GM12878 (cell line): ENCODE results near the gene PRKAG2. TPM values are rescaled to one million over a fixed set of nuclear protein-coding genes. Genes with fewer than 3 reads are reported as not detected.

Source experiments
- ATAC-seq: fragments of 200-7000 bp; cut with Tn5 transposase; 3 replicates; pipeline ENCODE4 v1.9.1; 2020; ENCODE audit warnings: mild to moderate bottlenecking, moderate library complexity
- BruUV-seq: library from RNA; stranded (reverse); fragments of 400-500 nt; replicated peaks from 2 replicates; lab custom pipeline; 2021; lab: Mats Ljungman, UMichigan
- CTCF ChIA-PET: fragments of 300-600 bp; sonication (Branson Sonifier 250); formaldehyde crosslinking; extraction: SDS; loops from one replicate; lab custom pipeline; 2021; ENCODE audit warnings: inconsistent platforms; lab: Yijun Ruan, JAX
- POLR2A ChIA-PET: fragments of 350-600 bp; formaldehyde crosslinking; extraction: SDS; loops from one replicate; lab custom pipeline; 2021; ENCODE audit warnings: inconsistent platforms; lab: Charles Lee
- RAD21 ChIA-PET: fragments of 300-600 bp; sonication (Branson Sonifier 250); formaldehyde crosslinking; loops from one replicate; lab custom pipeline; 2023; ENCODE audit warnings: antibody characterized with exemption; ENCODE audit not compliant: unreplicated experiment; lab: Charles Lee
- SMC1A ChIA-PET: fragments of 300-600 bp; sonication (Branson Sonifier 250); formaldehyde crosslinking; loops from one replicate; lab custom pipeline; 2023; ENCODE audit not compliant: unreplicated experiment, uncharacterized antibody; lab: Charles Lee
- DNase-seq: peaks from one replicate; pipeline ENCODE4 v3.0.0-alpha.2; 2011; ENCODE audit warnings: low read depth, low spot score
- FAIRE-seq: peaks from 3 replicates; lab custom pipeline; 2011; peaks lifted over from hg19 to GRCh38; lab: Jason Lieb, UNC
- H2AFZ ChIP-seq: 2 replicates; pipeline ENCODE4 v1.6.0; 2011; ENCODE audit warnings: low read depth, low read length, control low read depth; ENCODE audit not compliant: control insufficient read depth
- H3K27ac ChIP-seq: 2 replicates; pipeline ENCODE4 v1.5.1; 2011; ENCODE audit warnings: control low read depth; ENCODE audit not compliant: control insufficient read depth, insufficient read depth
- H3K27me3 ChIP-seq, 2 experiments: replicated peaks in 1 of 2; 2 replicates each; pipeline versions ENCODE4 v1.6.0 to v1.6.1; 2011; ENCODE audit warnings: low read length in 1 of 2; ENCODE audit not compliant: control insufficient read depth in 2 of 2, insufficient read depth in 2 of 2
- H3K36me3 ChIP-seq, 2 experiments: 2 replicates each; pipeline ENCODE4 v1.5.1; 2011; ENCODE audit warnings: low read length in 1 of 2; ENCODE audit not compliant: control insufficient read depth in 2 of 2, insufficient read depth in 2 of 2
- H3K4me1 ChIP-seq: 2 replicates; pipeline ENCODE4 v1.6.1; 2011; ENCODE audit warnings: mild to moderate bottlenecking, low read length, moderate library complexity, mixed read lengths; ENCODE audit not compliant: control insufficient read depth, insufficient read depth
- H3K4me2 ChIP-seq: 2 replicates; pipeline ENCODE4 v1.6.0; 2011; ENCODE audit warnings: control low read depth; ENCODE audit not compliant: control insufficient read depth, insufficient read depth
- H3K4me3 ChIP-seq: fragments of 200-600 bp; sonication (generic); 2 replicates; pipeline ENCODE4 v1.5.1; 2016
- H3K79me2 ChIP-seq: 2 replicates; pipeline ENCODE4 v1.6.0; 2011; ENCODE audit warnings: low read length; ENCODE audit not compliant: control insufficient read depth, insufficient read depth
- H3K9ac ChIP-seq: 2 replicates; pipeline ENCODE4 v1.8.0; 2011; ENCODE audit warnings: low read length, control low read depth, mixed read lengths; ENCODE audit not compliant: control insufficient read depth, insufficient read depth
- H3K9me3 ChIP-seq: replicated peaks from 3 replicates; pipeline ENCODE4 v1.5.1; 2011; ENCODE audit warnings: mild to moderate bottlenecking, low read length; ENCODE audit not compliant: control insufficient read depth, insufficient read depth
- H4K20me1 ChIP-seq: 2 replicates; pipeline ENCODE4 v1.6.0; 2011; ENCODE audit not compliant: control insufficient read depth, insufficient read depth
- CBFB ChIP-seq: IDR thresholded peaks from 2 replicates; pipeline ENCODE4 v1.6.1; 2016; ENCODE audit warnings: antibody characterized with exemption, low read depth
- HDGF ChIP-seq: fragments of 450-650 bp; IDR thresholded peaks from 2 replicates; pipeline ENCODE4 v1.6.1; 2016; ENCODE audit warnings: antibody characterized with exemption
- IKZF1 ChIP-seq: fragments of 450-650 bp; conservative IDR thresholded peaks from 2 replicates; pipeline ENCODE4 v1.6.1; 2017; ENCODE audit warnings: antibody characterized with exemption, mild to moderate bottlenecking
- POLR2AphosphoS5 ChIP-seq: IDR thresholded peaks from 2 replicates; pipeline ENCODE4 v1.6.1; 2011; ENCODE audit warnings: mild to moderate bottlenecking, low read length, inconsistent platforms
- SPI1 ChIP-seq: IDR thresholded peaks from 2 replicates; pipeline ENCODE4 v1.6.1; 2011; ENCODE audit warnings: low read depth, mild to moderate bottlenecking, low read length, moderate library complexity, borderline replicate concordance; ENCODE audit not compliant: insufficient read depth
- SUPT20H ChIP-seq: IDR thresholded peaks from 2 replicates; pipeline ENCODE4 v1.6.1; 2011; ENCODE audit warnings: low read depth, mild to moderate bottlenecking, low read length, moderate library complexity, borderline replicate concordance; ENCODE audit not compliant: control insufficient read depth
- ZNF217 ChIP-seq: fragments of 450-650 bp; IDR thresholded peaks from 2 replicates; pipeline ENCODE4 v1.6.1; 2017; ENCODE audit warnings: antibody characterized with exemption, mild to moderate bottlenecking
- WGBS: methylation state at CpG from one replicate; pipeline ENCODE4 v1.1.6; 2016; ENCODE audit warnings: low lambda C conversion rate; ENCODE audit not compliant: insufficient replicate concordance, insufficient coverage; ENCODE audit errors: missing lambda C conversion rate; 5-methylcytosine and 5-hydroxymethylcytosine counted together
- in situ Hi-C: fragments of 300-500 bp; cut with MboI; formaldehyde crosslinking; loops from 9 replicates; pipeline ENCODE4 v1.14.3; 2018; ENCODE audit warnings: mixed read lengths
- intact Hi-C: fragments of 100-400 bp; cut with micrococcal nuclease; formaldehyde crosslinking; loops from one replicate; pipeline ENCODE4 v1.14.2; 2022; ENCODE audit not compliant: unreplicated experiment
- polyA plus RNA-seq, 11 experiments: library from polyadenylated mRNA; depleted of rRNA in 4 of 11; unstranded in 6 of 11; stranded (reverse) in 5 of 11; fragments of >200 nt; fragmentation: Nextera tagmentation in 4 of 11; fragmentation: Illumina TruSeq in 1 of 11; extraction: Ambion mirVana in 4 of 11; extraction: Trizol in 1 of 11; gene quantifications; 1 replicate in 1 of 11; 2 replicates in 10 of 11; pipeline versions ENCODE4 v1.2.1 to v1.2.3, GENCODE V29; 2011 to 2016; ENCODE audit warnings: inconsistent platforms in 2 of 11, missing spikeins in 2 of 11, low read depth in 1 of 11
- total RNA-seq, 4 experiments: library from RNA; depleted of rRNA in 3 of 4; stranded (reverse); fragments of >200 nt in 3 of 4; fragmentation: Illumina TruSeq in 1 of 4; extraction: Trizol in 1 of 4; gene quantifications; 2 replicates each; pipeline versions ENCODE4 v1.2.1 to v1.2.3, GENCODE V29; 2013 to 2021
- TF ChIP-seq, protein P1 (sequence below): fragments of 450-650 bp; IDR thresholded peaks from 2 replicates; pipeline ENCODE4 v1.6.1; 2016; ENCODE audit warnings: mild to moderate bottlenecking
- TF ChIP-seq, protein P2 (sequence below): fragments of 450-650 bp; IDR thresholded peaks from 2 replicates; pipeline ENCODE4 v1.6.1; 2017; ENCODE audit warnings: mild to moderate bottlenecking, moderate library complexity

PRKAG2 gene
- total and polyA plus RNA-seq, 10 of the 15 experiments (the other 5 are each of a cell fraction or from before 2014, with no cell fraction given): 3.4 to 8.9 (median 6.8) TPM

- TF ChIP-seq, protein P1, sequence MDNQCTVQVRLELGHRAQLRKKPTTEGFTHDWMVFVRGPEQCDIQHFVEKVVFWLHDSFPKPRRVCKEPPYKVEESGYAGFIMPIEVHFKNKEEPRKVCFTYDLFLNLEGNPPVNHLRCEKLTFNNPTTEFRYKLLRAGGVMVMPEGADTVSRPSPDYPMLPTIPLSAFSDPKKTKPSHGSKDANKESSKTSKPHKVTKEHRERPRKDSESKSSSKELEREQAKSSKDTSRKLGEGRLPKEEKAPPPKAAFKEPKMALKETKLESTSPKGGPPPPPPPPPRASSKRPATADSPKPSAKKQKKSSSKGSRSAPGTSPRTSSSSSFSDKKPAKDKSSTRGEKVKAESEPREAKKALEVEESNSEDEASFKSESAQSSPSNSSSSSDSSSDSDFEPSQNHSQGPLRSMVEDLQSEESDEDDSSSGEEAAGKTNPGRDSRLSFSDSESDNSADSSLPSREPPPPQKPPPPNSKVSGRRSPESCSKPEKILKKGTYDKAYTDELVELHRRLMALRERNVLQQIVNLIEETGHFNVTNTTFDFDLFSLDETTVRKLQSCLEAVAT: no peak
- TF ChIP-seq CBFB (no peak), POLR2AphosphoS5 (no peak)
These were observed 11.7 kb downstream of the PRKAG2 start (continued) for GRCh38 chr7:151865070-151865670.

DNA sequence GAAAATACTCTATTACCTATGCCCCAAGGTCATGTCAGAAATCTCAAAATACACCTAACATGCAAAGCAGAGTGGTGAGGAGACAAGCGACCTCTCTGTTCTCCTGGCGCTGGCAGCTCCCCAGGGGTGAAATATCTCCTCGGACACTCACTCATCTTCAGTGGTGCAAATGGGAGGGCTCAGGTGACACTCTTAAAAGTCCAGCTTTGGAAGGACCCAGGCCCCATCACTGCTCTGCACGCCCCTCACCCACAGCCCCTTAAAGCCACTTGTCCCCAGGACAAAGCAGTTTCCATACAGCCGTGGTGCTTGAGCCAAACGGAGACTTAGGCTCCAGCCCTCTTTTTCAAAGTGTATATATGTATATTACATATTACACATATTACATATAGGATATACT is 12.4 kb downstream of the PRKAG2 start:
- no peak overlapping the region for H3K9ac ChIP-seq
- in situ Hi-C loops: no loop called here
- H3K27ac ChIP-seq: no peak overlapping the region
- WGBS: 36% methylated on average over 6 of the region's 6 CpGs
- H3K79me2 ChIP-seq: no peaks in the 10 kb centered on the region
- H3K36me3 ChIP-seq: no peaks in the 10 kb centered on the region
- H3K9me3 ChIP-seq: no peaks in the 10 kb centered on the region
- ChIA-PET RAD21 (no interaction called here), SMC1A (no interaction called here), POLR2A (no interaction called here), CTCF (no interaction called here)
- FAIRE-seq (no peak), ATAC-seq (no peak), DNase-seq (no peak)
- no peaks in the 10 kb centered on the region for H3K4me1 ChIP-seq
- H3K4me2 ChIP-seq: no peak overlapping the region
- TF ChIP-seq SUPT20H (no peak), HDGF (no peak), SPI1 (no peak), IKZF1 (no peak), ZNF217 (no peak)
- TF ChIP-seq, protein P2, sequence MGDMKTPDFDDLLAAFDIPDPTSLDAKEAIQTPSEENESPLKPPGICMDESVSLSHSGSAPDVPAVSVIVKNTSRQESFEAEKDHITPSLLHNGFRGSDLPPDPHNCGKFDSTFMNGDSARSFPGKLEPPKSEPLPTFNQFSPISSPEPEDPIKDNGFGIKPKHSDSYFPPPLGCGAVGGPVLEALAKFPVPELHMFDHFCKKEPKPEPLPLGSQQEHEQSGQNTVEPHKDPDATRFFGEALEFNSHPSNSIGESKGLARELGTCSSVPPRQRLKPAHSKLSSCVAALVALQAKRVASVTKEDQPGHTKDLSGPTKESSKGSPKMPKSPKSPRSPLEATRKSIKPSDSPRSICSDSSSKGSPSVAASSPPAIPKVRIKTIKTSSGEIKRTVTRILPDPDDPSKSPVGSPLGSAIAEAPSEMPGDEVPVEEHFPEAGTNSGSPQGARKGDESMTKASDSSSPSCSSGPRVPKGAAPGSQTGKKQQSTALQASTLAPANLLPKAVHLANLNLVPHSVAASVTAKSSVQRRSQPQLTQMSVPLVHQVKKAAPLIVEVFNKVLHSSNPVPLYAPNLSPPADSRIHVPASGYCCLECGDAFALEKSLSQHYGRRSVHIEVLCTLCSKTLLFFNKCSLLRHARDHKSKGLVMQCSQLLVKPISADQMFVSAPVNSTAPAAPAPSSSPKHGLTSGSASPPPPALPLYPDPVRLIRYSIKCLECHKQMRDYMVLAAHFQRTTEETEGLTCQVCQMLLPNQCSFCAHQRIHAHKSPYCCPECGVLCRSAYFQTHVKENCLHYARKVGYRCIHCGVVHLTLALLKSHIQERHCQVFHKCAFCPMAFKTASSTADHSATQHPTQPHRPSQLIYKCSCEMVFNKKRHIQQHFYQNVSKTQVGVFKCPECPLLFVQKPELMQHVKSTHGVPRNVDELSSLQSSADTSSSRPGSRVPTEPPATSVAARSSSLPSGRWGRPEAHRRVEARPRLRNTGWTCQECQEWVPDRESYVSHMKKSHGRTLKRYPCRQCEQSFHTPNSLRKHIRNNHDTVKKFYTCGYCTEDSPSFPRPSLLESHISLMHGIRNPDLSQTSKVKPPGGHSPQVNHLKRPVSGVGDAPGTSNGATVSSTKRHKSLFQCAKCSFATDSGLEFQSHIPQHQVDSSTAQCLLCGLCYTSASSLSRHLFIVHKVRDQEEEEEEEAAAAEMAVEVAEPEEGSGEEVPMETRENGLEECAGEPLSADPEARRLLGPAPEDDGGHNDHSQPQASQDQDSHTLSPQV: no peak
- no TSS peak for BruUV-seq
- no peak overlapping the region for H3K4me3 ChIP-seq
- intact Hi-C loops: no loop called here
- H4K20me1 ChIP-seq: no peaks in the 10 kb centered on the region
- no peak overlapping the region for H2AFZ ChIP-seq
- H3K27me3 ChIP-seq: no peaks in the 10 kb centered on the region
